Glutamatergic neuron (in vitro differentiated cells): ENCODE results near the gene HSPA8. TPM values are rescaled to one million over a fixed set of nuclear protein-coding genes. Genes with fewer than 3 reads are reported as not detected.

ENCODE experiments used
- DNase-seq: peaks from one replicate; pipeline ENCODE4 v3.0.0; 2022
- H3K27ac Mint-ChIP-seq: one replicate; pipeline ENCODE4 v1.8.0; 2020; ENCODE audit warnings: mild to moderate bottlenecking, mixed read lengths, inconsistent platforms; ENCODE audit not compliant: unreplicated experiment
- H3K27me3 Mint-ChIP-seq: one replicate; pipeline ENCODE4 v1.8.0; 2020; ENCODE audit warnings: mild to moderate bottlenecking, moderate library complexity, mixed read lengths, inconsistent platforms; ENCODE audit not compliant: unreplicated experiment
- H3K36me3 Mint-ChIP-seq: one replicate; pipeline ENCODE4 v1.8.0; 2020; ENCODE audit warnings: mild to moderate bottlenecking, mixed read lengths, inconsistent platforms; ENCODE audit not compliant: unreplicated experiment
- H3K4me1 Mint-ChIP-seq: one replicate; pipeline ENCODE4 v1.8.0; 2020; ENCODE audit warnings: mild to moderate bottlenecking, low read depth, mixed read lengths, inconsistent platforms; ENCODE audit not compliant: unreplicated experiment
- H3K4me3 Mint-ChIP-seq: one replicate; pipeline ENCODE4 v1.8.0; 2020; ENCODE audit warnings: mild to moderate bottlenecking, mixed read lengths, inconsistent platforms; ENCODE audit not compliant: unreplicated experiment
- H3K9me3 Mint-ChIP-seq: one replicate; pipeline ENCODE4 v1.8.0; 2020; ENCODE audit warnings: mild to moderate bottlenecking, moderate library complexity, mixed read lengths, inconsistent platforms; ENCODE audit not compliant: unreplicated experiment
- CTCF ChIP-seq: fragments of 200-600 bp; sonication (generic); IDR thresholded peaks from one replicate; pipeline ENCODE4 v1.5.0; 2021; ENCODE audit not compliant: partially characterized antibody, unreplicated experiment
- total RNA-seq: library from RNA; stranded (reverse); fragmentation: NEBNext Ultra II Directional; extraction: Animal tissue kit (Norgen Biotek cat#: 25700); gene quantifications from one replicate; pipeline ENCODE4 v1.2.1, GENCODE V29; 2021; ENCODE audit not compliant: unreplicated experiment

Gene HSPA8
- total RNA-seq, 1 donor from 2014 or later, result 1,228 TPM

- TF ChIP-seq CTCF, result peak; percentile 75
- Mint-ChIP-seq H3K27ac (no peak overlapping the region), H3K4me3 (no peak overlapping the region), H3K4me1 (peaks cover 5% of the 10 kb centered on the region), H3K9me3 (no peaks in the 10 kb centered on the region), H3K27me3 (peaks cover 3% of the 10 kb centered on the region), H3K36me3 (no peaks in the 10 kb centered on the region)
- DNase-seq, result no peak
These were observed 41.5 kb upstream of the HSPA8 start for GRCh38 chr11:123103326-123103980.

- Mint-ChIP-seq H3K27me3 (peaks cover 5% of the 10 kb centered on the region), H3K36me3 (no peaks in the 10 kb centered on the region), H3K4me1 (peaks cover 5% of the 10 kb centered on the region), H3K4me3 (no peak overlapping the region), H3K27ac (no peak overlapping the region), H3K9me3 (no peaks in the 10 kb centered on the region)
- TF ChIP-seq CTCF, result no peak
- no peak for DNase-seq
These were observed 38.6 kb upstream of the HSPA8 start for GRCh38 chr11:123100379-123101085.

- no peak for DNase-seq
- H3K9me3 Mint-ChIP-seq, result no peaks in the 10 kb centered on the region
- H3K36me3 Mint-ChIP-seq, result no peaks in the 10 kb centered on the region
- no peak overlapping the region for H3K4me3 Mint-ChIP-seq
- no peak overlapping the region for H3K27ac Mint-ChIP-seq
- H3K27me3 Mint-ChIP-seq, result peaks cover 2% of the 10 kb centered on the region
- no peak for TF ChIP-seq CTCF
- H3K4me1 Mint-ChIP-seq, result peaks cover 5% of the 10 kb centered on the region
These were observed 37.1 kb upstream of the HSPA8 start for GRCh38 chr11:123098990-123099389.

DNA sequence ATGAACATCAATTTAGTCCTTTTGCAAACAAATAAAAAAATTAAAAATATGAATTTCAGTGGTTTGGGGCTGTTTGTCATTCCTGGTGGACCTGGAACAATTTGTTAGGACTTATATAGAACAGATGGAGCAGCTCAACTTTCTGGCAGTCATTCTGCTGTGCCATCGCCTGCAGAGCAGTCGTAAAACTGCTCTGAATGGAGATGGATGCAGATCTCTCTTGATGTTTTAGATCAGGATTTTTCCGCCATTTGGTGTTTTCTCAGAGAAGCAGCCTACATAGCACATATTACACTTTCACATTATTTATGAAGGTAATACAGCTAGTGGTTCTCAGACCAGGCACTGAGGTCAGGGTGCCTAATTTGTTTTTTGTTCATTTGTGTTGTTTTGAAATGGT is 31.8 kb upstream of the HSPA8 start:
- Mint-ChIP-seq H3K36me3 (no peaks in the 10 kb centered on the region), H3K4me3 (no peak overlapping the region), H3K27me3 (peaks cover 3% of the 10 kb centered on the region)

More for the DNA sequence above, 31.8 kb upstream of the HSPA8 start:
- DNase-seq, result no peak
- peaks cover 1% of the 10 kb centered on the region for H3K9me3 Mint-ChIP-seq
- H3K4me1 Mint-ChIP-seq, result no peaks in the 10 kb centered on the region
- no peak overlapping the region for H3K27ac Mint-ChIP-seq
- TF ChIP-seq CTCF, result no peak
